Measurements from ENCODE around the gene ASF1B.

ASF1B gene

DNA sequence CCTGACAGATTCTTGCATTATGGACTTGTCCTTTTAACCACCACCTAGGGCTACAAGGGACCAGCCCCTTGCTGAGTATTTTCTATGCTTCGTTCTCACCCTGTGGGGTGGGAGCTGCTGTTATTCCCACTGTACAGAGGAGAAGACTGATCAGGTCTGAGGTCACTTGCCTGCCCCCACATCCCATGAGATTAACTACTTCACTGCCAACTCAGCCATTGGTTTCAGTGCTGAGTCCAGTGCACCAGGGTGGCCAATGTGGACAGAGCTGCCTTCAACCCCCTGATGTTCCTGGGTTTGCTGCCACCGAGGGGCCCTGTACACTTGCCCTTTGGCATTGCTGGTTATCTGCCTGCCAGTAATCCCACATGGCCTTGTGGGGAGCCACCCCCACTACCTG is 25.7 kb downstream of the ASF1B start:
- DNase-seq (ENCODE audit: low spot score), result no peak

DNA sequence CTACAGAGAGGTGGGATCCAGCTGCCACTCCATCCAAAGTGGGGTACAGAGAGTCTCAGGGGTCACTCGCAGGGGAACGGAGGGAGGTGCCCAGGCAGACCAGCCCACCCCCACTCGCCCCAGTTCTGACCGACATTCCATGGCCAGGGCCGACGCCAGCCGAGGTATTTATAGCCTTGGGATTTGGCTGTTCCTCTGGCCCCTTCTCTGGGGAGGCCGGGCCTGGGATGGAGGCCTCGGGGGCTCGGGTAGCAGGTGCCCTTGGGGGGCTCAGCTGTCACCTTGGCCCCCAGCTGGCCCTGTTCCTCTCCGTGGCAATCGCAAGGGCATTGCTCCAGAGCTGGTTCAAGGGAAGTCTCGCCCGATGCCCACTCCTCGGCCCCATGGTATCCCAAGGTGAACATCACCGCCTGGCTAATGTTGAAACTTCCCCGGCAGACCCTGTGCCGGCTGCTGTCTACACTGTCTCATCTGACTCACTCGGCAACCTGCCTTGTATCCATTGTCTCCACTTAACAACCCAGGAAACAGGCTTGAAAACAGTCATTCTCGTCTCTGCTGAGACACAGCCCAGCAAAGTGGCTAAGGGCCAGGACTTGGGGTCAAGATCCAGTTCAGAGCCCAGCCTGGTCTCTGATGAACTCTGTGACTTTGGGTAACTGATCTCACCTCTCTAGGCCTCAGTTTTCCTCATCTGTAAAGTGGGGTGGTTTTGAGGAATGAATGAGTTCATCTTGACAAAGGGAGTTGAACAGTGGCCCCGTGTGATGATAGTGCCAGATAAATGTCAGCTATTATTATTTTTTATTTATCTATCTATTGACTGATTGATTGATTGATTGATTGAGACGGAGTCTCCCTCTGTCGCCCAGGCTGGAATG is 28.6 kb downstream of the ASF1B start:
- DNase-seq (ENCODE audit: low spot score), result no peak

- no peak for DNase-seq (ENCODE audit: low spot score)
Measured at GRCh38 chr19:14106840-14107239, 29.5 kb downstream of the ASF1B start.

DNA sequence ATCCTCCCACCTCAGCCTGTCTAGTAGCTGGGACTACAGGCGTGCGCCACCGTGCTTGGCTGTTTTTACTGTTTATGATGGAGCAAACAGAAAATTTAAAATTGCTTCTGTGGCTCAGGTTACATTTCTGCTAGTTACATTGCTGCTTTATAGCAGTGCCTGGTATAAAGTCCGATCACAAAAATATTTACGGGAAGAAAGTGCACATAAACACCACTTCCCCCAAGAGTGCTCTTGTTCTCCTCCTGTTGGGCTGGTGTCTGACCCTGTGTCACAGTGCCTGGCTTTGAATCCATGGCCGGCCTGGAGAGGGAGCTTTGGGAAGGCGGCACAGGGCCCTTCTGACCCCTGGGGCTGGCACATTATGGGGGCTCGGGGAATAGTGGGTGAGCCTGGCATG is 30.7 kb downstream of the ASF1B start:
- no peak for DNase-seq (ENCODE audit: low spot score)

- no peak for DNase-seq (ENCODE audit: low spot score)
Measured at GRCh38 chr19:14103310-14103709, 33.1 kb downstream of the ASF1B start.

DNA sequence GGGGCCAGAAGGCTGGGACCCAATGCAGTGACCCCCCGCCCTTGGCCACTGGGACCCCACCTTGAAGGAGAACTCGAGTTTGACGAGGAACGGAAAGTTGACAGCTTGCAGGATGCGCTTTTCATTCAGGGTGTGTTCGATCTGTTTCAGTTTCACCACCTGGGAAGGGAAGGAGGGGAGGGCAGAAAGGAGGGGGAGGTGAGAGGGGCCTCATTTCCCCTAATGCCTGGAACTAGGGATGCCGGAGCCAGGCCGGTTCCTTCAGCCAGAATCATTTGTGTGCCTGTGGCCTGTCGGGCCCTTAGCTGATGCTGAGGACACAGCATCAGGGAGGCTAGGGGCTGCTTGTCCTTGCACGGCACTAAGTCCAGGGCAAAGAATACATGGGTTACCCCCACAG is 33.6 kb downstream of the ASF1B start:
- no peak for DNase-seq (ENCODE audit: low spot score)

DNA sequence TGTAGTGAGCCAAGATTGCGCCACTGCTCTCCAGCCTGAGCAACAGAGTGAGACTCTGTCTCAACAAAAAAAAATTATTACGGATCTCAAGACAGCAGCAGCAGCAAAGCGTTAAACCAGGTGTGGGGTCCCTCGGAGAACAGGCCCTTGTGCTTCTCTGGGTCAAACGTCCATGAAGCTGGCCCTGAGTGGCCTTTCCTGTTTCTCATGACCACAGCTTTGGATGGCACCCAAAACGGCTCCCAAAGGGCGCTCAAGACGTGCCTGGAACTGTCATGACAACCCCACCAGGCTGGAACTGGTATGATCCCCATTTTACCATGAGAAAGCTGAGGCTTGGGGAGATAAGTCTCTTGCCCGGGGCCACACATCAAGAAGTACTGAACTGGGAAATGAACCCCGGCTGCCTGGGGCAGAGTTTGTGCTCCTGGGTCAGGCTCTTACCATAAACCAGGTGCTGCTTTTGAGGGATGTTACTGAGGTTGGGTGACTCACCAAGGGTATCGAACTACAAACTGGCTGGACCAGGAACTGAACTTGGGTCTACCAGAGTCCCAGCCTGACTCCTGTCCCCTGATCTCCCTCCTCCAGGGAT is 34.2 kb downstream of the ASF1B start:
- DNase-seq (ENCODE audit: low spot score), result no peak

GRCh38 chr19:14101003-14101545 is 35.3 kb downstream of the ASF1B start:
- no peak for DNase-seq (ENCODE audit: low spot score)

DNA sequence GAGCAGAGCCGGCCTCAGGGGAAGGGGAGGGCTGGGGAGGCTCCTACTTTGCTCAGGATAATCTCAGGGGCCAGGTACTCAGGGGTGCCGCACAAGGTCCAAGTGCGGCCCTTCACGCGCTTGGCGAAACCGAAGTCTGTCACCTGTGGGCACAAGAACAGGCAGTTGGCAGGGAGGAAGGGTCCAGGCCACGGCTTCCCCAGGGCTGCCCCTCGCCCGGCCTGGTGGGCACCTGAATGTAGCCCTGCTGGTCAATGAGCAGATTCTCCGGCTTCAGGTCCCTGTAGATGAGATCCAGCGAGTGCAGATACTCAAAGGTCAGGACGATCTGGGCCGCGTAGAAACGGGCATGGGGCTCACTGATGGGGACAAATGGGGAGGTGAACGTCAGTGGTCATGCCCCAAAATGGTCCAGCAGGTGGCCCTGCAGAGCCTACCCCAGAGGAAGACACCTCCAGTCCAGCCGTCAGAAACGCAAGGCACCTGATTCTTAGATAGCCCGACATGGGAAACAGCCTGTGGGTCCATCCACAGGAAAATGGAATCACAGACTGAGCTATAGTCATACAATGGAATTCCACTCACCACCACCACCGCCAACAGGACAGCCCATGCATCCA is 38.7 kb downstream of the ASF1B start:
- no peak for DNase-seq (ENCODE audit: low spot score)

DNA sequence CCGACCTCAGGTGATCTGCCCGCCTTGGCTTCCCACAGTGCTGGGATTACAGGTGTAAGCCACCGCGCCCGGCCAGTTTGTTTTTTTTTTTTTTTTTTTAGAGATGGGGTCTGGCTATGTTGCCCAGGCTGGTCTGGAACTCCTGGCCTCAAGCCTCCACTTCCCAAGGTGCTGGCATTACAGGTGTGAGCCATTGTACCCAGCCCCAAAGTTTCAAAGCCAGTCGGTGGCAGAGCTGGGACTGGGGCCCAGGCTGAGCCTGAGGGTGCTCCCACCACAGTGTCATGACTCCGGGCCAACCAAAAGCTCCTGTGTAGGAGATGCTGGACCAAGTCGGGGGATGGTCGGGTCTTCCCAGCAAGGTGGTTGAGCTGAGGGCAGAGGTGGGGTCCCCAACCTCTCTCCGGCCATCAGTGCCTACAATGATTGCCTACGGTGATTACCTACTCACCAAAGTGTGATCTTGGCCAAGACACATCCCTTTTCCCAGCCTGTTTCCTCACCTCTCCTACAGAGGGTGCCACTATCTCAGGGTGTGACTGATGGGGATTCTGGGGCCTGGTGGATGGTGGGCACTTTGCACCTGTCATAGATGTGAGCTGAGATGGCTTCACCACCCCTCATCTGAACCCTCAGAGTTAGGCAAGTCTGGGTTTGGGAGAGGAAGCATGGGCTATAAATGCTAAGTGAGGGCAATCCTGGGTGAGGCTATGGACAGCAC is 40.0 kb downstream of the ASF1B start:
- DNase-seq (ENCODE audit: low spot score), result no peak

- DNase-seq (ENCODE audit: low spot score), result no peak
Measured at GRCh38 chr19:14094854-14095253, 41.5 kb downstream of the ASF1B start.

DNA sequence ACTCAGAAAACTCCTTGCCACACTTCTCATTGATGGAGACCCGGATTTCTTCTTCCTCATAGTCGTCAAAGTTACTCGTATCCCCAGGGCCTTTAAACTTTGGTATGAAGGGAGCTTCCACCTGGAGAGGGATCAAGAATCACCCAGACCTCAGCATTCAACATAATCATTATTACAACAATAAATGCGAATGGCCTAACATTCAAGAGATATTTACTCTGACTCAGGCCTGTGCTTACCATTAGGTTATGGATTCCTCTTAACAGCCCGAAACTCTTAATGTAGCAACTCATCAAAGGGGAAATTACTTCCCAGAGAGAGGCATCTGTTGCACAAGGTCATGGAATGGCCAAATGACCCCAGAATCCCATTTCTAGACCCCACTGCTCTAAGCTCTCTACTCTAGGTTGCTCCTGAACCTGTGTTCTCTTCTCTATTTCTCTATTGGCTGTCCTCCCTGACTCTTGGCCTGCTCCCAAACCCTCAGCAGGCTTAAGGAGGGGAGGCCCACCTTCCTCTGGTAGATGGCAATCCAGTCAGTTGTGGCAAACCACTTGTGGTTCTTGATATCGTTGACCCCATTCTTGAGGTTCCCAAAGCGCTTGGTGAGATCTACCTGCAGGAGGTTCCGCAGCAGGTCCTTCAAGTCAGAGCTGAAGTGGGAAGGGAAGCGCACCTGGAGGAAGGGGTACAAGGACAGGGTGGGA is 43.1 kb downstream of the ASF1B start:
- DNase-seq (ENCODE audit: low spot score), result no peak

- no peak for DNase-seq (ENCODE audit: low spot score)
Measured at GRCh38 chr19:14091813-14092462, 44.5 kb downstream of the ASF1B start.

DNA sequence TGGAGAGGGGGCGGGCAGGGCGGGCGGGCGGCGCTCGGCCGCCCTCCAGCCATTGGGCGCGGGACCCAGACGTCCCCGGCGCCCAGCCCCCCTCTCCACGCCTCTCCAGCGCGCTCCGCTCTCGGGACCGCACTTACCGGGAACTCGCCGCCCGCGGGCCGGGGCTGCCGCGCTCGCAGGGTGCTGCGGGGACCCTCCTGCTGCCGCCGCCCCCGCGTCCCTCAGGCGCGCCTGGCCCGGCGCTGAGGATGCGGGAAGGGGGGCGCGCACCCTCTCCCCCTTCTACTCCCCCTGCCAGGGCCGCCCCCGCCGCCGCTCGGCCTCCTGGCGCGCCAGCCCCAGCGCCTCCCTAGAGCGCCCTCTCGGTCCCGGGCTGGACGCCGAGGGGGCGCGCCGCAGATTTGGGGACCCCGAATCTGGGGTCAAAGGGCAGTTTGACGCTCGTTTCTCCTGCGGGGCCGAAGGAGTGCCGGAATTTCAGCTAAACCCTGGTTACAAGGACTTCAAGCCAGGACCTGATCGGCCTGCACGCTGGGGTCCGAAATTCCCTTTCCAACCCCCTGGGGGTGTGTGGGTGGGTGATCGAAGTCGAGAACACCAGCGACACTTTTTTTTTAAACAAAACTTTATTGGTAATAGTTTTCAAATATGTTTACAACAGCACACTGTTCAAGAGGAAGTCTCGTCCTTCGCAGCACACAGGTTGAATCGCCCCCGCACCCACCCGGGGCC is 45.1 kb downstream of the ASF1B start:
- no peak for DNase-seq (ENCODE audit: low spot score)

DNA sequence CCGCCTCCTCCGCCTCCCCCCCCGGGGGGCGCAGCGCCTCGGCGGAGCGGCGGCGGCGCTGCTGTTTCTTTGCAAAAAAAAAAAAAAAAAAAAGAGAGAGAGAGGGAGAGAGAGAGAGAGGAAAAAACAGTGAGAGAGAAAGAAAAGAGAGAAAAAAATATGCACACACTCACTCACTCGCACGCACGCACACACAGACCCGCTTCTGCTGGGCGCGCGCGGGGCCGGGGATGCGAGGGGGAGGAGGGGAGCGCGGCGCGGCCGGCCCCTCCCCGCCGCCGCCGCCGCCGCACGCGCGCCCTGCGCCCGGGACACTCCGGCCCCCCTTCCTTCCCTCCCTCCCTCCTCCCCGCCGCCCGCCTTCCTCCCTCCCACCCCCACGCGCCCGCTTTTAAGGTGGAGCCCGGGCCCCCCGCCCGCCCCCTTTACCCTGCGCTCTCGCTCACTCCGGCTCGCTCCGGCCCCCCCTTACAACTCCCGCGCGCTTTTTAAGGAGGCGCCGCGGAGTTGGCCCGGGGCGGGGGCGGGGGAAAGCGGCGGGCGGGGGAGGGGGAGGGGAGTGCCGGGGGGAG is 45.8 kb downstream of the ASF1B start, which contains the start of gene SAMD1:
TSS of gene SAMD1 (minus strand) at position 243 of the 572 bp plus-strand sequence.
- peak; percentile 72 for DNase-seq (ENCODE audit: low spot score)

- no peak for DNase-seq (ENCODE audit: low spot score)
Measured at GRCh38 chr19:14089662-14090508, 46.5 kb downstream of the ASF1B start.

GRCh38 chr19:14089412-14089661 is 47.1 kb downstream of the ASF1B start:
- DNase-seq (ENCODE audit: low spot score), result no peak

DNA sequence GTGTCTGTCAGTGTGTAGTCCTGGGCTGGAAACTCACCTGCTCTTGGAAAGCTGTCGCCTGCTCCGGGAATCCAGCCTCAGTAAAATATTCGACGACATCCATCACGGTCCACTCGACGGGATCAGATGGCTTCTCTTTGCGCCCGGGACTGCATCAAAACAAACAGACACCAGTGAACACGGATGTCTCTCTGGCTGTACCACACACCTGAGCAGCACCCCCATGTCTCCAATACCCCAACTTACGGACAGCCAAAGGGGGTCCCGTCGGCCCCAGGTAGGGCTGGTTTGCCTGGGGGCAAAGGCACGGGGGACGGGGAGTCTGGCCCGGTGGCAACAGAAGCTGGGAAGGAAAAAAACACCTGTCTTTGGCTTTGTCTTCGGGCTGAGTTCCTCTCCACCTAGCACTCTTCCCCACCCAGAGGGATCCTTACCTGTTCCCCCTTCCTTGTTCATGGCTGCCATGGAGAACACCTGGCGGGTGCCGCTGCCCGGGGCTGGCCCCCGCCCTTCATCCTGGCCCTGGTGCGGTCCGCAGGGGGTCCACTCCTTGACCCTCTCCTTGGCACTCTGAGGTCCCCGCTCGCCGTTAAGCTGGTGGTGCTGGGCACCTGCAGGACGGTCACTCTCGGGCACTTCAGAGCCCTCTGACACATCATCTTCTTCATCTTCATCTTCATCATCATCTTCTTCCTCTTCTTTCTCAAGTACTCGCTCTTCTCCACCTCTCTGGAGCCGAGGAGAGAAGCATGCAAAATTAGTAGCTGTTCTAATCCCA is 47.6 kb downstream of the ASF1B start:
- no peak for DNase-seq (ENCODE audit: low spot score)

GRCh38 chr19:14086098-14086497 is 50.3 kb downstream of the ASF1B start:
- no peak for DNase-seq (ENCODE audit: low spot score)
